ENCODE data around the gene FITM1.

The FITM1 gene

DNA sequence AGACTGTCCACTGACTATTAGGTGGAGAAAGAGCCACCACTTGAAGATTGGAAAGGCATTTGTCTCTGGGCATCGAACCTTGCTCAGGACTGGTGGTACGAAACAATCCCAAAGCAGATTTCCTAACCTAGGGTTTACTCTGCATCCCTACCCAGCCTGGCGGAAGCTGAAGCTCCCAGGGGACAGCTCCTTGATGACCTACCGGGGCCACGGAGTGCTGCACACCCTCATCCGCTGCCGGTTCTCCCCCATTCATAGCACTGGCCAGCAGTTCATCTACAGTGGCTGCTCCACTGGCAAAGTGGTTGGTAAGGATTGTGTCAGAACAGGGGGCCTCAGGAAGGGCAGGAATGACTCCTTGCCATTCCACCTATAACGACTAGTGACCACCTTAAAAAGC is 9.2 kb upstream of the FITM1 start:
- Histone ChIP-seq H3K4me3 (ENCODE audit: low read depth, low read length) (no peak overlapping the region), H3K27ac (no peak overlapping the region), H3K27me3 (ENCODE audit: insufficient read depth, low read depth, severe bottlenecking) (no peaks in the 10 kb centered on the region), H3K36me3 (peaks cover 57% of the 10 kb centered on the region), H3K9me3 (ENCODE audit: severe bottlenecking) (no peaks in the 10 kb centered on the region)
- TF ChIP-seq, protein P1, sequence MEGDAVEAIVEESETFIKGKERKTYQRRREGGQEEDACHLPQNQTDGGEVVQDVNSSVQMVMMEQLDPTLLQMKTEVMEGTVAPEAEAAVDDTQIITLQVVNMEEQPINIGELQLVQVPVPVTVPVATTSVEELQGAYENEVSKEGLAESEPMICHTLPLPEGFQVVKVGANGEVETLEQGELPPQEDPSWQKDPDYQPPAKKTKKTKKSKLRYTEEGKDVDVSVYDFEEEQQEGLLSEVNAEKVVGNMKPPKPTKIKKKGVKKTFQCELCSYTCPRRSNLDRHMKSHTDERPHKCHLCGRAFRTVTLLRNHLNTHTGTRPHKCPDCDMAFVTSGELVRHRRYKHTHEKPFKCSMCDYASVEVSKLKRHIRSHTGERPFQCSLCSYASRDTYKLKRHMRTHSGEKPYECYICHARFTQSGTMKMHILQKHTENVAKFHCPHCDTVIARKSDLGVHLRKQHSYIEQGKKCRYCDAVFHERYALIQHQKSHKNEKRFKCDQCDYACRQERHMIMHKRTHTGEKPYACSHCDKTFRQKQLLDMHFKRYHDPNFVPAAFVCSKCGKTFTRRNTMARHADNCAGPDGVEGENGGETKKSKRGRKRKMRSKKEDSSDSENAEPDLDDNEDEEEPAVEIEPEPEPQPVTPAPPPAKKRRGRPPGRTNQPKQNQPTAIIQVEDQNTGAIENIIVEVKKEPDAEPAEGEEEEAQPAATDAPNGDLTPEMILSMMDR (IDR thresholded peaks at IDR 0.05; ENCODE audit: low read depth, low read length) = no peak
- DNase-seq = no peak

DNA sequence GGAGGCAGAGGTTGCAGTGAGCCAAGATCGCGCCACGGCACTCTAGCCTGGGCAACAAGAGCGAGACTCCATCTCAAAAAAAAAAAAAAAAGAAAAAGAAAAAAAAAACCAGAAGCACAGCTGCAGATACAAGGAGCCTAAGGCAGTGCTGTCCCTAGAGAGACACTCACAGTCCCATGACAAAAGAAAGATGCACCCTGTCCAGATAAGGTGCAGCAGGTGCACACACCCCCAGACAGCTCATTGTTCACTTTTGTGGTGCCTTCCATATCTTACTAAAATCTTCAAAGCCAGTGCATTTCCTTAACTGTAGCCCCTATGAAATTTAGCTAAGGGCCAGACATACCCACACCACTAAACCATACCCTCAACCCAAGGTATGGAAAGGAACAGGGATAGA is 8.0 kb upstream of the FITM1 start:
- H3K36me3 ChIP-seq = peaks cover 45% of the 10 kb centered on the region
- H3K27me3 ChIP-seq (ENCODE audit: insufficient read depth, low read depth, severe bottlenecking) = no peaks in the 10 kb centered on the region
- H3K4me3 ChIP-seq (ENCODE audit: low read depth, low read length) = no peak overlapping the region
- TF ChIP-seq, protein P1 (IDR thresholded peaks at IDR 0.05; ENCODE audit: low read depth, low read length) = no peak
- DNase-seq = no peak
- no peak overlapping the region for H3K27ac ChIP-seq
- no peaks in the 10 kb centered on the region for H3K9me3 ChIP-seq (ENCODE audit: severe bottlenecking)

DNA sequence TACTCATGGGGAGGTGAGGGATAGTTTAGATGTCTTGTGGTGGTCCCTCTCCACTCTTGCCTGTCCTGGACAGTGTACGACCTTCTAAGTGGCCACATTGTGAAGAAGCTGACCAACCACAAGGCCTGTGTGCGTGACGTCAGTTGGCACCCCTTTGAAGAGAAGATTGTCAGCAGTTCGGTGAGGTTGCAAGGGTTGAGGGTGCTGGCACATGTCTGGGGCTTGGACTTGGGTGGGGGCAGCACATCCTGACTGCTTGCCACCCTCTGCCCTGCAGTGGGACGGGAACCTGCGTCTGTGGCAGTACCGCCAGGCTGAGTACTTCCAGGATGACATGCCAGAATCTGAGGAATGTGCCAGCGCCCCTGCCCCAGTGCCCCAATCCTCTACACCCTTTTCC is 7.6 kb upstream of the FITM1 start:
- TF ChIP-seq, protein P1 (IDR thresholded peaks at IDR 0.05; ENCODE audit: low read depth, low read length) = no peak
- no peaks in the 10 kb centered on the region for H3K27me3 ChIP-seq (ENCODE audit: insufficient read depth, low read depth, severe bottlenecking)
- peaks cover 40% of the 10 kb centered on the region for H3K36me3 ChIP-seq
- H3K4me3 ChIP-seq (ENCODE audit: low read depth, low read length) = no peak overlapping the region
- no peaks in the 10 kb centered on the region for H3K9me3 ChIP-seq (ENCODE audit: severe bottlenecking)
- H3K27ac ChIP-seq = no peak overlapping the region
- no peak for DNase-seq

DNA sequence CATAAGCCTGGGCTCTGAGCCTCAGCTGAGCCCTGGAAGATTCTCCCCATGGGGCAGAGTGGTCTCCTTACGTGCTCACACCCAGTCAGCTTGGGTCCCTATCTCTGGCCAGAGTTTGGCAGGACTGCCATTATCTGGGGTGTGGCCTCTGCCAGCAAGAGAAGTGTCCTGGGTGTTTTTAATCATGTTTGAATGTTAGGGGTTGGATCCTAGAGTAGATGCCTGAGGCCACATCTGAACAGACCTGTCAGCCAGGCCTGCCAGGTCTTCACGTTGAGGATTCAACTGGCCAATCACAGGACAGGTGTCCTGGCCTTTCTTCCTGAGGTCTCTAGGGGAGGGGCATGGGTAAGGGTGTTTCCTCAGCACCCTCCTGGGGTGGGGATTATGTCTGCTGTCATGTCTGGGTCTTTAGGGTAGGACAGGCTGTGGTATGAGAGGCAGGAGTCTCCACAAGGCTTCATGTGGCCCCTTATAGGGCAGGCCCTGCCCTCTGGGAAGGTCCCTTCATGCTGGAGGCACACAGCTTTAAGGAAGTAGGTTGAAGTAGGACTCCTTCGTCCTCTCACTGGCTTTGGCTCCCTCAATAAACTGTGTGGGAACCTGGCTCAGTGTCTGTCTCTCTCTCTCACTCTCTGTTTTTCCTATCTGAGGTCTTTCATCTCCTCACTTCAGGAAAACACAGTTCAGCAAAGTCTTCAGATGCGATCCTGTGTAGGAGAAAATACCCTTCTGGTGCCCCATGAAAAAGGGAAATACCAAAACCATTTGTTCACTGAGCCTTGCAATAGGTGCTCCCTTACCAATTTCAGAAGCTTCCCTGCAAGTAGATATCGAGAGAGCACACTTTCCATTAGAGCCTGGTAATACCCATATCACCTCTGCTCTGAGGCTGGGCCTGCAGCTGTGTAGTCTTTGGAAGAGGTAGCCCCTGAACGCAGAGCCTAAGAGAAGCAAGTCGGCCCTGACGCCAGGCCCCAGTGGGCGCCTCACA is 6.7 kb upstream of the FITM1 start:
- H3K9me3 ChIP-seq (ENCODE audit: severe bottlenecking) = no peaks in the 10 kb centered on the region
- H3K27ac ChIP-seq = no peak overlapping the region
- no peaks in the 10 kb centered on the region for H3K27me3 ChIP-seq (ENCODE audit: insufficient read depth, low read depth, severe bottlenecking)
- DNase-seq = no peak
- no peak overlapping the region for H3K4me3 ChIP-seq (ENCODE audit: low read depth, low read length)
- peaks cover 32% of the 10 kb centered on the region for H3K36me3 ChIP-seq
- TF ChIP-seq, protein P1 (IDR thresholded peaks at IDR 0.05; ENCODE audit: low read depth, low read length) = no peak

DNA sequence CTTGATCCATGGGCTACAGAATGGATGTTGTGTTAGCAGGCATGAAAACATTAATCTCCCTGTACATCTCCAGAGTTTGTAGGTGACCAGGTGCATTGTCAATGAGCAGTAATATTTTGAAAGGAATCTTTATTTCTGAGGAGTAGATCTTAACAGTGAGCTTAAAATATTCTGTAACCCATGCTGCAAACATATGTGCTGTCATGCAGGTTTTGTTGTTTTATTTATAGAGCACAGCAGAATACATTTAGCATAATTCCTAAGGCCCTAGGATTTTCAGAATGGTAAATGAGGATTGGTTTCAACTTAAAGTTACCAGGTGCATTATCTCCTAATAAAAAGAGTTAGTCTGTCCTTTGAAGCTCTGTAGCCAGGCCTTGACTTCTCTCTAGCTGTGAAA is 3.5 kb upstream of the FITM1 start:
- TF ChIP-seq, protein P1 (IDR thresholded peaks at IDR 0.05; ENCODE audit: low read depth, low read length) = no peak
- H3K36me3 ChIP-seq = peaks cover 9% of the 10 kb centered on the region
- H3K9me3 ChIP-seq (ENCODE audit: severe bottlenecking) = no peaks in the 10 kb centered on the region
- no peak overlapping the region for H3K4me3 ChIP-seq (ENCODE audit: low read depth, low read length)
- no peaks in the 10 kb centered on the region for H3K27me3 ChIP-seq (ENCODE audit: insufficient read depth, low read depth, severe bottlenecking)
- DNase-seq = no peak
- no peak overlapping the region for H3K27ac ChIP-seq

Measured in WERI-Rb-1 (cell line).